Measurements from ENCODE around the gene TBC1D9B.
"Not testable (repeated sequence)": the region's sequence is repeated elsewhere in the genome, so short reads cannot be mapped to it uniquely, and the experiment has no call there.

The TBC1D9B gene

DNA sequence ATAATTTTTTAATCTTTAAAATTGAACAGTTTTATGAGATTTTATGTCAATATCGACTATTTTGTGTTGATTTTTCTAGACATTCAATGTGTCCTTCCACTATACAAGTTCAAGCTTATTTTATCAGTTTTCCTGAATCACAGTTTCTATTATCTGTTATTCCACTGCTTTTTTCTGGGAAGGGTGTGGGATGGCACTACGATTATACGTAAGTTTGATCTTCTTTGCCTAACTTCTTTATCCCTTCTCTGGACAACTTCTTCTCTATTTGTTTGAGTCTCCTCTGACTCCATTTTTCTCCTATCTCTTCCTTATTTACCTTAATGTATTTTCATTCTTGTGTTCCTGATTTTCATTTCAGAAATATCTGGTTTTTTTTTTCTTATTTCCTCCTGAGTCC is 24.5 kb downstream of the TBC1D9B start:
- no peak for DNase-seq

DNA sequence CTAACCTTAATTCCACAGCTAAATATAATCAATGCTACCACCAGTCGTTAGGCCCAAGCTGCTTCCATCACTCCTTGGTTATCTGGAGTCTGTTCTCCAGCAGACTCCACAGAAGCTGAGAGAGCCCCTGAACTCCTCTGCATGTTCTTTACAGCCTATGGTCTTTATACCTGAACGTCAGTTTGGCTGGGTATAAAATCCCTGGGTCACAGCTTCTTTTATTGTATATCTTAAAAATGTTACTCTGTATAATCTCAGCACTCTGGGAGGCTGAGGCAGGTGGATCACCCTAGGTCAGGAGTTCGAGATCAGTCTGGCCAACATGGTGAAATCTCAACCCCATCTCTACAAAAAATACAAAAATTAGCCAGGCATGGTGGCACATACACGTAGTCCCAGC is 25.4 kb downstream of the TBC1D9B start:
- DNase-seq = no peak

DNA sequence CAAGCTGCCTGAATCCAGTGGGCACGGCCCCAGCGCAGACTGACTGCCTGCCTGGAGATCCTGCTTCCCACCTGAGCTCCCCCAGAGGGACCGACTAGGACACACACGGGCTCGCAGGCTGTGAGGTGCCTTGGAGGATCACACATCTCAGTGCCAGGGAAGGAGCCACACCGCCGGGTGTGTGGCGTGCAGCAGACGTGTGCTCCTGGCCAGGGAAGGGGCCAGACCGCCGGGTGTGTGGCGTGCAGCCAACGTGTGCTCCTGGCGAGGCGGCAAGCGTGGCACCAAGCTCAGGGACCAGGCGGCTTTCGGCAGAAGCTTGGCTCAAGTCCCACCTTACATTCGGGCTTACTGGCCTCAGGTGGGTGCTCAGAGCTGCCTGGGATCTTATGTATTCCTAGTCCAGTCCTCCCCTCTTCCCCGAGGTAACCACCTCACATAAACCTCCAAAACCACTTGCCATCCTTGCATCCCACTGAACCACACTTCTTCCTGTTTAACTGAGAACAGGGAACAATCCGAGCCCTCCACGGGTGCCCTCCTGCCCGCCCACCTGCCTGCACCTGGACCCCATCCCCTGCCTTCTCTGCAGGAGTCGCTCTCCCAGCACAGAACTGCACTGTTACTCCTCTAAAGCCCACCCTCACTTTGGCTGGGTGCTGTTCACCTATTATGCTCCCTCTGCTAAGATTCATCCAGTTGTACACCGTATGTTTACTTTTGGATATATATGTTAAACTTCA is 26.7 kb downstream of the TBC1D9B start:
- DNase-seq = no peak

DNA sequence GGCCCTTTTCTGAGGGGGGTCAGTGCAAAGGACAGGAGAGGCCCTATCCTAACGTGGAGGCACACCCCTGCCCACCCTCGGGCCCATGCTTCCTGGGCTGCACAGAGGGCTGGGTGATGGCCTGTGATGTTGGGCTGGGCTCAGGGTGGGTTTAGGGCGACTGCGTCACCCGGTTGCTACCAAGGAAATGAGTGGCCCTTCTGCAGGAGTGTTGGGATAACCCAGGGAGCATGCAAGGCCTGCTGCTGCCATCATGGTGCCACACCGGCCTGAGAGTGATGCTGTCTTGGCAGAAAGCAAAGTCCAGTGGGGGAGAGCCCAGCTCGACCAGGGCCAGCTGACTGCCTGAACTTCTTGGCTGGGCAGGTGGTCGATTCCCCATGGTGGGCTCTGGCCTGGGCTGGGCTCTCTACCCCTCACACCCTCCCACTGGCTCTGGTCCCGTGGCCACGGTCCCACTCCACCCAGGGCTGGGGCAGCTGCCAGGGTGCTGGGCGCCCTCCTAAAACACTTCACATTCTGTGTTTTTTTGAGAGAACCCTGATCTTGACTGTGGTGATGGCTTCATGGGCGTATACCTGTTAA is 27.5 kb downstream of the TBC1D9B start:
- DNase-seq = no peak

DNA sequence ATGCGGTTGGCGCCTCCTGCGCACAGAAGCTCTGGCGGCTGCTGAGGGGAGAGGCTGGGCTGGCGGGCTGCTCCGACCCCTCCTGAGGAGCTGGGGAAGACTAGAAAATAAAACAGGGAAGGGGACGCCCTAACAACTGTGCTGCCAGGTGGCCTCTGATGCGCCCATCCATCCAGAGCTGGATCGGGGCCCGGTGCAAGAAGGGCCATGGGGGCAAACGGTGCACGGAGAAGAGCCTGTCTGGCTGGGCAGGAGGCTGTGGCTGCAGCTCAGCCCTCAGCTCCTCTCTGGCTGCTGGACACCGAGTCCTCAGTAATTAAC is 28.0 kb downstream of the TBC1D9B start:
- no peak for DNase-seq

DNA sequence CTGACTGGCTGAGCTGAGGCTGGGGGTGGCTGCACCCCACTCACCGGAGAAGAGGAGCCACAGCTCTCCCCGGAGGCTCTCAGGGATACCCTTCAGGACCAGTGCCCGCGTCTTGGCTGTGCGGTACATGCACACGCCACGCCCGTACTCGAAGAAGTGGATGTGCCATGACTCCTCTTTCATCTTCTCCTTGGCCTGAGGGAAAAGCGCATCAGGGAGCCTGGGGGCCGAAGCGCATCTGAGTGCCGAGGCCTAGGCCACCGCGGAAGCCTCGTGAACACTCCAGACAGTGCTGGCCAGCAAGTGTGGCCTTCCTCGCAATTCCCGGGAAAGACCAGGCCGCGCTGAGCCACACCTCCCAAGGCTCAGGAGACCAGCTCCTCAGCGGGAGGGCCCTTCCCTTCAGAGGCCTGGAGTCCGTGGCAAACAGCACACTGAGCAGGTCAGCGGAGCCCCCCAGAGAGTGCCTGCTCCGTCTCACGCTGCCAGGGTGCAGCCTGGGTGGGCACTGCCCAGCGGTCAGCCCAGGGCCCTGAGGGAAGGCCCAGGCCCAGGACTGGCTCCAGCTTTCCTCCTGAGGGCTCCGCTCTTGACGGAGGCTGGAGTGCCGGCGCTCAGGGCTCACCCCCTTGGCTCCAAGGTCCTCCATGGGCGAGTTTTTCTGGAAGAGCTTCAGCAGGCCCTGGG is 28.6 kb downstream of the TBC1D9B start:
- DNase-seq = no peak

DNA sequence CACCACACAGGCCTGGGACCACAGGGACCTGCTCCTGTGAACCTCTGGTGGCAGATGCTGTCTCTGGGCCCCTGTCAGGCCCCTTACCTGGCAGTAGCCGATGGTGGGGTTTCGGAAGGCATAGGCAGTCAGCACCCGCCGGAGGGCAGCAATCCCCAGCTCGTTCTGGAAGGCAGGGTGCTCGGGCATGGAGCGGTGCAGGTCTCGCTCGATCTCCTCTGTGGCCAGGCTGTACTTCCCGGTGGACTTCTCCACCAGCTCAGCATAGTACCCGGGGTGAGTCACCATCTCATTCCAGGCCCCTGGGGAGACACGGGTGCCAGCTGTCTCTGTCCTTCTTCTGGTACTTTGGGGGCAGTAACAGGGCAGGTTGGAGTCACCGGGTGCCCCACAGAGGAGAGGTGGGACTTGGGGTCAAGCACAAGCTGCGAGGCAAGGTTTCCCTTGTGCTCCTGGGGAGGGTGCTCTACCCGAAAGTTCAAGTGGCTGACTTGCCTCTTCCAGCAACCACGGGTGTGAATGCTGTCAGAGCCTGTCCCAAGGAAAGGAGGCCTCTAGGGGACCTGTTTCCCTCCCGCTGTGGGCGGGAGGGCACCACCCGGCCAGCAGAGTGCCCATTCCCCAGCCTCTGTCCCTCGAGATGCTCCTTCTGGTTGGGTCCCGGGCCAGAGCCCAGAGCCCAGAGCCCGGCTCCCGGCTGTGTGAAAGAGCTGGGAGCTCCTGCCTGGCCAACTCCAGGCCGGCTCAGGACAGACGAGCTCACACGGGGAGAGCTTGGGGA is 29.3 kb downstream of the TBC1D9B start:
- DNase-seq = no peak

DNA sequence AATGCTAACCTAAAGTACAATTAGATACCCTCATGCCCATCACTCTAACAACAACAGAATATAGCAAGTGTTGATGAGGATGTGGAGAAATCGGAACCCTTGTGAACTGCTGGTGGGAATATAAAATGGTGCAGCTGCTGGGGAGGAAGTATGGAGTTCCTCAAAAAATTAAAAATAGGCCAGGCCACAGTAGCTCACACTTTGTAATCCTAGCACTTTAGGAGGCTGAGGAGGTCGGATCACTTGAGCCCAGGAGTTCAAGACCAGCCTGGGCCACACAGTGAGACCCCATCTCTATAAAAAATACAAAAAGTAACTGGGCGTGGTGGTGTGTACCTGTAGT is 31.1 kb downstream of the TBC1D9B start:
- no peak for DNase-seq

DNA sequence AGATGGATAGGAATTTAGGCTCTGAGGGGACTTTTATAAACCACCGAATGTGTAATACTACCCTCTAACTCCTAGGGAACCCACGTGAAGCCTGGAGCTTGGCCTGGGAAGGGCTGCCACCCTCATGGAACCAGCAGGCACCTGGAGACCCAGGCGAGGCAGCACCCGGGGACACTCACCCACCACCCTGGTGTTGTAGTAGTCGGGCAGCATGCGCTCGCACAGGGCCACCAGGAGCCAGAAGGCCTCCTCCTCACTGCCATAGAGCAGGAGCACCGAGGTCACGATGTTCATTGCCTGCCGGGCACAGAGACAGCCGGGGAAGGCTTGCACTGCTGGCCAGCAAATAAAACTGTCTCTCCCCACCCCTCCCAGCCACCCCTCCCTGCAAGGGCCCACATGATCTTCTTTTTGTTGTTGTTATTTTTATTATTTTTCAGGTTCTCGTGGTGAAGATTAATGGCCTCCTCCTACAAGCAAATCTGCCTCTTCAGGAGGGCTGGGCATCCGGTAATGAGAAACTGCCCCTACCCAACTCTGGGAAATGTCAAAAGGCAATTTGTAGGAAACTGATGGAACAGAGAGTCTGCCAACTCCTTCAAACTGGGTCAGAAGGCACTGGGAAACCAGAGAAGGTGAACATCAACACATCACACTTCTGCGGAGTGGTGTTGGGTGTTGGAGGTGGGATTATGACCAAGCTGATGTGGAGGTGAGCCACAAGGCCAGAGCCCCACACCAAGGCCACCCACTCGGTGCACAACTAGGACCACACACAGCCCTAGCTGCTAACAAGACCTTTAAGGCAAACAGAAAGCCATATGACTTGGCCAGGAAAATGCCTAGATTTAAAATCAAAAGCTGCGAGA is 31.7 kb downstream of the TBC1D9B start:
- DNase-seq = no peak

DNA sequence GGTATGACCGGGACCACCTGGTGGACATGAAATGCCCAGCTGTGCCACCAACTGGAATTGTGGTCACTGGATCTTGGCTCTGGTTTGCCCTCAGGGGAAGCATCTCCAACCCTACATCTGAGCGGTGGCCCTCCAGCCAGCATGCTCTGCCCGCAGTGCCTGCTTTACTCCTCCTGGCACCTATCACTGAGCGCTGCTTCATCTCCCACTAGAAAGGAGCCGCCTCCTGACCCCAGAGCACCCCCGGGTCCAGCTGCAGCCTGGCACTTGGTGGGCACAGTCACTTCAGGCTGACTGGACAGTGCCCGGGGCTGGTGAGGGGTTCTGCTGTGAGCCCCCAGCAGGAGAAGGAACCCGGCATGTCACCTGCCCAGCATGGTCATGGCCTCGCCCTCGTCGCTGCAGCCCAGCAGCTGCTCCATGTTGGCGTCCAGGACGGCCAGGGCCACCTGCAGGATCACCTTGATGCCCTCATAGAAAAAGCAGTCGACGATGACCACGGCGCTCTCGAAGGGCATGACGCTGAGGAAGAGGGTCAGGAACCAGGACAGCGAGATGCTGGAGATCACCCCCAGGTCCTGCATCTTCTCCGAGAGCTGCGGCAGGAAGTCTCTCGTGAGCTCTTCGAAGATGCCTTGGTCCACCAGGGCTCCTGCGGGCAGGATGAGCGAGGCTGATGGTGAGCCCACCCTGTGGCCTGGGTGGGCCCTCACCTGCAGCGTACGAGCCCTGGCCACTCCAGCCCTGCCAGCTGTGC is 33.0 kb downstream of the TBC1D9B start:
- DNase-seq = no peak

DNA sequence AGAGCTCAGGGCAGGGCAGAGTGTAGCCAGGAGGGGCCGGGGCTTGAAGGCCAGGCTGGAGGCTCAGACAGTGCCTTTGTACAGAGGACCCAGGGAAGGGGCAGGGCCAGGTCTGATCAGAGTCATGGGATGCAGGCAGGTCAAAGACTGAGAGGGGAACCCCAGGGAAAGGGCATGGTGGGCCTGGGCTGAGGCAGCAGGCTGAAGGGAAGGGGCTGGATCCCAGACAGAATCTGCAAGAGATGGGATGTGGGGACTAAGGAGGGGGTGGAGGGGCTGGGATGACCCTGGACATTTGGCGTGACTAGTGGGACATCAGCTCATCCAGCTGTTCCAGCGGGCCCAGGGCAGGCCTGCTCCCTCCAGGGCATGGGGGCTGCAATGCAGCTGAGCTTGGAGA is 33.6 kb downstream of the TBC1D9B start:
- no peak for DNase-seq

DNA sequence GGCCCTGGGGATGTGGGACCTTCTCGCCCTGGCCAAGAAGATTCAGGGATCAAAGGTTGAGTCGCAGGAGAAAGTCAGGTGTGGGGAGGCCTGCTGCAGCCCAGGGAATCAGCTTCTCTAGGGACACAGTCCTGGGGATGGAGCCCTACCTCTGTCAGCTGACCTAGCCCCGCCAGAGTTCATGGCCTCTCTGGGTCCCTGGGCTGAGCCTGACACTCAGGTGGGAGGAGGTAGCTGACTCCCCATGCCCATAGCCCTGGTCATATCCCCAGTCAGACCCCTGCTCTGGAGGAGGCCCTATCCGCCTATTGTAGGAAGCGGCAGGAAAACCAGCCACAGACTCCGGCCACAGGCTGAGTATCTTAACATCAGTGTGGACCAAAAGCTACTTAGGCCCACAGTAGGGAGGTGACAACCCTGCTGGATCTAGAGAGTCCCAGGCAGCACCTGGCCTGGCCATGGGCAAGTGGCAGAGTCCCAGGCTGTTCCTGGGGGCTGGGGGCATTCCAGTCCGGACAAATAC is 34.0 kb downstream of the TBC1D9B start:
- DNase-seq = no peak

DNA sequence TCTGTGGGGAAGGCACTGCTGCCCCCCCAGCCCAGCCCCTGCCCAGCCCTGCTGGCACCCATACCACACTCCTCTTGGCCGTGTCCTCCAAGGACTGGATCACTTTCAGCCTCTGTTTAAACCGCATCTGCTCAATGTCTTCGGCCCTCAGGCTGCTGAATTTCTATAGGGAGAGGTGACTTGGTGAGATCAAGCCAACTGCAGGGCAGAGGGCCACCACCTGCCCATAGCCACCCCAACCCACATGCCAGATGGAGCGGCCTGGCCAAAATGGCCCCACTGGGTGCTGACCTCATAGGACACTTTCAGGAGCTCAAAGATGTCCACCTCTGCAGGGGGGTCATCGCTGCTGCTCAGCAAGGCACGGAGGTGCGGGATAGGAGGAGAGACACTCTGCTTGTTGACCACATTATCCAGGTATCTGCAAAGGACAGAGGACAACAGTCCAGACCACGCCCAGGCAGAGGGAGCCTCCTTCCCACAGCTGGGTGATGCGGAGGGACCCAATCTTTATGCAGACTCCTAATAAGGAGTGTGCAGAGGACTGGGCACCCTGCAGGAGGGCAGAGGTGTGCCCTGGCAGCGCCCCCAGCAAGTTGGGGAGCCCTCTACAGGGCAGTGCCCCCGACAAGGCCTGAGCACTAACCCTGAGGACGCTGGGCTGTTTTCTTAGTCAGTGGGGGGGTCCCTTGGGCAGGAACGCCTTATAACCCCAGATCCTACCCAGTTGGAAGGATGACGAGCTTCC is 34.7 kb downstream of the TBC1D9B start:
- DNase-seq = no peak

DNA sequence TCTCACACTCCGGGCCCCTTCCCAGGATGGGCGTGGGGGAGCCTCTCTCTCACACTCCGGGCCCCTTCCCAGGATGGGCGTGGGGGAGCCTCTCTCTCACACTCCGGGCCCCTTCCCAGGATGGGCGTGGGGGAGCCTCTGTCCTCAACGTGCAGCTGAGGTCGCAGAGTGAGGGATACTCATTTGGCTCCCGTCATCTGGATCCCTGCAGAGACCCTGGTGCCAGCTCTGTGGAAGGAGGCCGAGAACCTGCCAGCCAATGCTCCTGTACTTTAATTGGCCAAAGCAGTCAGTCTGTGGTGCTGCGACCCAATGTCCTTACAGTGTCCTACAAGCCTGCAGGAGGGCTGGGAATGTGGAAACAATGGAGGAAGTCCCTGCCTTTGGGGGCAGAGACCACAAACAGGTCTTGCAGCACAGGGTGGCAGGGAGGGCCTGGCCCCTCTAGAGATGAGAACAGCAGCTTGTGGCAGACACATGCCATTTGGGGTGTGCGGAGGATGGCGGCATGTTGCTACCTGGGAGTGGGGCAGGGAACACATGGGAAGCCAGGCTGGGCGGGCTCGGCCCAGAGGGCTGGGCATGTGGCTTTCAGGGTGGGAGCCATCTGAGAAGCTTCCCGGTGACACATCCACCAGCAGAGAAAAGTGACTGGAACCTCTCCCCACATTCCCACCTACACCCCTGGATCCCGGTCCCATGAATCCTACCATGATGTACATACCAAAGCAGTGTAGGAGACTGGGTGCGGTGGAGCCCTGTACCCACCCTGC is 35.5 kb downstream of the TBC1D9B start:
- DNase-seq = no peak

DNA sequence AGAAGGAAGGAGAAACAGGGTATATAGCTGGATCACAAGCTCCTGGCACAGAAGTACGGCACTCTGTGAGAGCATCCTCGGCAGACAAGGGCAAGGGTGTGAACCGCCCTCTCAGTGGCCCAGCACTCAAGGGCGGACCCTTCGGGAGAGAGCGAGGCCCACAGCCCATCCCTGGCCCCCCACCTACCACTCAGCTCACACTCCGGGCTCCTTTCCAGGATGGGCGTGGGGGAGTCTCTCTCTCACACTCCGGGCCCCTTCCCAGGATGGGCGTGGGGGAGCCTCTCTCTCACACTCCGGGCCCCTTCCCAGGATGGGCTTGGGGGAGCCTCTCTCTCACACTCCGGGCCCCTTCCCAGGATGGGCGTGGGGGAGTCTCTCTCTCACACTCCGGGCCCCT is 36.2 kb downstream of the TBC1D9B start:
- not testable (repeated sequence) for DNase-seq

DNA sequence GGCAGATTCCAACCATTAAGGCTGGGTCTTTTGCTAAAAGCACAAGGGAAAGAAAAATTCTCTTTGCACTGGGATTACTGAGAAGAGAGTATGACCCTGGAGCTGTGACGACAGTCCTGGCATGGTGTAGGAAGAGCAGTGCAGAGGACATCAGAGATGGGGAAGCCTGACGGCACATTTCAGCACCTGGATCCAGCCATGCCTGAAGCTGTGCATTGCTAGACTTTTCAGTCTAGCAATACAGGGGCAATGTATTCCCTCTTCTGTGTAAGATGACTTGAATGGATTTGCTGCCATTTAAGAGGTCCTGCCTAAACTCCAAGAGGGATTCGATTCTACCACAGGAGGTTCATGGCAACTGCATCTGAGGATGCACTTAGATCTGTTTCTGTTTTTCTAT is 36.7 kb downstream of the TBC1D9B start:
- DNase-seq = no peak

DNA sequence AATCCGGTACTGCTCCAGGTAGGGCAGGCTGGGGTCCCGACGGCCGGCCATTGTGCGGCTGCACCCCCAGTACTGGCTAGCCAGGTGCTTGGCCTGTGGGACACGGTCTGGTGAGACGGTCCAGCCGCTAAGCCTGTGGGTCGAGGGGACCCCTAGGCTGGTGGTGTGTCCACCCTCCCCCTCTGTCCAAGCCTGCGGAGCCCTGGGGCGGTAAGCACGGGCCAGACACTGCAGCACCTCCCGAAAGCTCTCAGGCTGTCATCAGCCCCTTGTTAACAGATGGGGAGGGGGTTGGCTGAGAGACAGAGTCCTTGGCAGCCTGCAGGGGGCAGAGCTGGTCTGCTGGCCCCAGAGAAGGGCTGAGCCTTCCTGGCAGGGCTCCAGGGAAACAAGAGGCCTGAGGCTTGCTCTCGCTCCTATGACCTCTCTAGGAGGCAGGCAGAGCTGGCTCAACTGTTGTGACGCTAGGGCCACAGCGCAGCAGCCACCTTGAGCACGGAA is 37.2 kb downstream of the TBC1D9B start:
- no peak for DNase-seq

DNA sequence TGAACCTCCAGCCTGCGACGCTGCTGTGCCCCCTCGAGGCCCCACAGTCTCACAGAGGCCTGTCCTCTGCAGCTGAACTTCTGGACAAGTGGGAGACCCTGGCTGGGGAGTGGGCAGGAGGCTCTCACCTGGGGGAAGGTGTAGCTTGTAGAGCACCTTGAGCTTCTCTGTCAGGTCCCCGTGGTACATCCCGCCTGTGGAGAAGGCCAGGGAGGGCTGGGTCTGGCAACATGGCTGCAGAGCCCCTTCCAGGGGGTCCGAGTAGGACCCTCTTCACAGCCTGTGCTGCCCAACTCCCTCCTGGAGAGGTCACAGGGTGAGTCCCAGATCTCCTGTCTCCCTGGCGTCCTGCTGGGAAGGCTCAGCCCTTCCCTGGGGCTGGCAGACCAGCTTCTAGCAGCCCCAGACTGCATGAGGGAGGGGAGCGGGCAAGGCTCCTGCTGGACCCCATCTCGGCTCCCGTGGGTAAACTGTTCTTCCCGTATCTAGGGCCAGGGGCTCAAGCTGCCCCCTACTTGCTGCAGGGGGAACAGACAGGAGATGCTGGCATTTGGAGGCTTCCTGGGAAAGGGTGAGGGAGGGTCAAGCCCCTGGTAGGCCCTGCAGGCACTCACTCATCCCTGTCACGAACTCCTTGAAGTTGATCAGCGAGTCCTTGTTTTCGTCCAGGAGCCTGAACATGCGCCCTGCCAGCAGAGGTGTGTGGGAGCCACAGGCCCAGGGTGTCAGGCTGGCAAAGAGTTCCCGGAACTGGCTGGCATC is 37.9 kb downstream of the TBC1D9B start:
- DNase-seq = no peak

DNA sequence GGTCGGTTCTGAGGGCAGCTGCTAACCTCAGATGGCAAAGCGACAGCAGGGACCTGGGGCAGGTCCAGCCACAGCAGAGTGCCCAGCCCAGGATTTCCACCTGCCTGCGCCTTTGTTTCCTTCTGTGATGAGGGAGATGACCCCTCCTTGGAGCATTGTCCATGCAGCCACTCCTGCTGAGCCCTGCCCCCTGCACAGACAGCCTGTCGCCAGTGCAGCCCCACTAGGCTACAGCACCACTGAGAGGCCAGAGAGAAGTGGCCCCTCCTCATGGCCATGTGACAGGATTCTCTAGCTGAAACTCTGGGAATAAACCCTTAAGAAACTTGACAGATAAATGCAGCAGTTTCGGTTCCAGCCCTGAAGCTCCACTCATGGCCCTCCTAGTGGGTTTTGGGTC is 38.6 kb downstream of the TBC1D9B start:
- DNase-seq = no peak

All from activated CD4-positive, CD25-positive, alpha-beta regulatory T cell treated with anti-CD3 and anti-CD28 coated beads, Interleukin-2, amount 50 U/mL, for 72 hours (primary cell).